ENCODE results near the gene WBP2NL.

The WBP2NL gene

DNA sequence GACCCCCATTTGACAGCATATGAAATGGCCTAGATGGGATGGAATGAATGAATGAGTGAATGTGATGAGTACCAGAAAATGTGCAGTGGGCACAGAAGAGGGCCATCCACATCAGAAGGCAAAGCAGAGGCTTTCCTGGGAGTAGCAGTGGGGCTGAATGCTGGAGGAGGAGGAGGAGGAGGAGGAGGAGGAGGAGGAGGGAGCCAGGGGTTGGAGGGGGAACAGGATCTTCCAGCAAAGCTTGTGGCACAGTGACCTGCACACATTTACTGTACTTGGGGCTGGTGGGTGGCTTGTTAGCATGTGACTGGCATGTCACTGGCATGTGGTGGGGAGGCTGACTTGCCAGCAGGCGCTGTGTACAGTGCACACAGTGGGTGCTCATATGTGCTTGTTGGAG lies 19.9 kb upstream of the WBP2NL start:
- no peak for DNase-seq (ENCODE audit: low read depth in 2 of 2, low spot score in 1 of 2)

DNA sequence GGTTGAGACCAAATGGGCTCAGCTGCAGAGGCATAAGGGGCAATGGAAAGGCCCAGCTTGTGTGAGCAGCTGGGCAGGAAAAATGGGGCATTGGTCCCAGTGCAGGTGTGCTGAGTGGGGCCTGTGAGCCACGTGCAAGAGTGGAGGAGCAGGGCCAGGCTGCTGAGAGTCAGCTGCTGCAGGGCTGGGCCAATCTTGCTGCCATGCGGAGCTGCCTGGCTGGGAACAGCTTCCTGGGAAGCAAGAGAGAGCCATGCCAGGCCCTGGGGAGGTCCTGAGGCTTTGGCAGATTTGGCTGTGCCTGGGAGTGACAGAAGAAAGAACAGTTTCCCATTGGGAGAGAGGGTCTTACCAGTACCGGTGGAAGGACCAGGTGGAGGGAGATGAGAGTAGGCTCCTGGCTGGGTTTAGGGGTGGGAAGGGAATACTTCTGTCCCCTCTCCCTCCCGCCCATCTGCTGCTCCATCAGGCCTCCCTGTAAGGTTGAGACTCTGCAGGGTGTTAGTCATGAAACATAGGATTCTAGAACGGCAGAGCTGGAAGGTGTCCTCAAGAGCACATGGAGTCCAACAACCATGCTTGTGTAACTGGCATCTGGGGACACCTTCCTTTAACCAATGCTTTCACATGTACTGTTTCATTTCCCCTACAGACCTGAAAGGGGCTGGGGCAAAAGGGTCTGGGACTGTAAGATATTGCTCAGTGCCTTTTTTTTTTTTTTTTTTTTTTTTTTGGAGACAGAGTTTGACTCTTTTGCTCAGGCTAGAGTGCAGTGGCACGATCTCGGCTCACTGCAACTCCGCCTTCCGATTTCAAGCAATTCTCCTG lies 19.0 kb upstream of the WBP2NL start:
- no peak for DNase-seq (ENCODE audit: low read depth in 2 of 2, low spot score in 1 of 2)

DNA sequence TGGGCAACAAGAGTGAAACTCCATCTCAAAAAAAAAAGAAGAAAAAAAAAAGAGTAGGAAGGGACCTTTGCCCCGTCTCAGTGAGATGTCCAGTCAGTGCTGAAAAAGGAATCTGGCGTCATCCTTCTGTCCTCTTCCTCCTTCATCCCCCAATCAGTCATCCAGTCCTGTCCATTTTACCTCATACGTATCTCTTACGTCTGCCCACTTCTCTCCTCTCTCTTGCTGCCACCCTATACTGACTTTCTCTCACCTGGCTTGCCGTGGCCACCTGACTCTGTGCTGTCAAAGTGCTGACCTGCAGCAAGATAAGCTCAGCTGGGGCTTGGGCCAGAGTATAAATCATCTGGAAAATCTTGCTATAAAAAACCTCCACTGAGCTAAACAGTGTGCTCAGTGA lies 15.7 kb upstream of the WBP2NL start:
- no peak for DNase-seq (ENCODE audit: low read depth in 2 of 2, low spot score in 1 of 2)

DNA sequence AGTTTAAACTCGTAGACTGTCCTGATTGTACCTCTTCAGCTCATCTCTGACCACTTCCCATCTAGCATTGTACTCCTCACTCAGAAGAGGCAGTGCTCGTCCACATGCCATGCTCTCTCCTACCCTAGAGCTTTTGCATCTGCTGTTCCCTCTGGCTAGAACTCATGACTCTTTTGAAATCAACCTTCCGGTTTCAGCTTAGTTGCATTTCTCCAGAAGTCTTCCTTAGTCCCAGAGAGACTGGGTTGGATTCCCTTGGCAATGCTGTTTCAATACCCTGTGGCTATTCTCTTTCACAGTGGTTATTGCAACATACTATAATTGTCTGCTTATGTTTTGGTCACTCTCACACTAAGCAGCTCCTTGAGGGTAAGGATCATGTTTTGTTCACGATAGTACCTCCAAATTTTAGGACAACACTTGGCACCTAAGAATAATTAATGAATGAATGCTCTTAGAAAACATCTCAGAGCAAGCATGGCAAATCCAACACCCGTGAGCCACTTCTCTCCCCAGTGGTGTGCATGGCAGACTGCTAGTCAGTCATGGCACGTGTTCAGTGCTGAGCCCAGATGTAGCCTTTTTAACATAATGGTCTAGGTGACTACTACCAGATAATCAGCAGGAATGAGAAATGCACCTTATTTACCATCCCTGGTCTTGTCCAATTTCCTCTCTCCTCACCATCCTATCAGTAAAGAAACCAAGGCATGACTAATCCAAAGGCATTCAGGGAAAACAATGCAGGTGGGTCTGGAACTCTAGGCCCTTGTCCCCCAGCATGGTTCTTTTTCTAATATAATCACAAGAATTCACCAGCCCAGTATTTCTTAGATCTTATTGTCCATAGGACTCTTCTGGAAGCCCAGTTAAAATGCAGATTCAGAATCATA lies 14.8 kb upstream of the WBP2NL start:
- no peak for DNase-seq (ENCODE audit: low read depth in 2 of 2, low spot score in 1 of 2)

DNA sequence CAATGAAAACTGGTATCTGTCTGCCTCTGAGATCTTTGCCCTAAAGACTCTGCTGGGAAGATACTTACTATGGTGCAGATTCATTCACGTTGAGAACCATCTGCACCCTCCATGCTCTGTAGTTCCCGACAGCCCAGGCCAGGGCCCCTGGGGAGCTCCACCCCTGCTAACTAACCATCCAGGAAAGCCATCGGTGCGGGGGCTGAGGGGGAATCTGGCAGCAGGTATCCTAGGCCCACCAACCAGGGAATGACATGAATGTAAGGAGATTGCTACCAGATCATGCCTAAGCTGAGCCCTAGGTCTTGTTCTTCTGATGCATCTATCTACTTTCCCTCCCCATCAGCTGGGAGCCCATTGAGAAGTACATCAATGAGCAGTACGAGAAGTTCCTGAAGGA lies 11.3 kb upstream of the WBP2NL start:
- DNase-seq (ENCODE audit: low read depth in 2 of 2, low spot score in 1 of 2) = no peak

DNA sequence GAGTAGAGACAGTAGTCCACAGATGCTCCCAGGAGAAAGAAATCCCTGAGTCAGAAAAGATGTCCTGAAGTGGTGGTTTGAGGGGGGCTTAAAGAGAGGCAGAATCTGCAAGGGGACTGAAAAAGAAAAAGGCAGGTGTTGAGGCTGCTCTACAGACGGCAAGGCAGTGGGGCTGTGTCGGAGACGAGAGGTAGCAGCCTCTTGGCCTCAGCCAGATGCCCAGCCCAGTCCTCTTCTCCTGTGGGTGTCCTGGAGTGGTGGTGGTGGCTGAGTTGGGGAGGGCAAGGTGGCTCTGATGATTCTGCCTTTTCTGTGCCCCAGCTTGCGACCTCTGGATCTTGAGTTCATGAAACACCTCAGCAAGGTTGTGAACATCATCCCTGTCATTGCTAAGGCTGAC lies 9.3 kb upstream of the WBP2NL start:
- DNase-seq (ENCODE audit: low read depth in 2 of 2, low spot score in 1 of 2) = no peak

DNA sequence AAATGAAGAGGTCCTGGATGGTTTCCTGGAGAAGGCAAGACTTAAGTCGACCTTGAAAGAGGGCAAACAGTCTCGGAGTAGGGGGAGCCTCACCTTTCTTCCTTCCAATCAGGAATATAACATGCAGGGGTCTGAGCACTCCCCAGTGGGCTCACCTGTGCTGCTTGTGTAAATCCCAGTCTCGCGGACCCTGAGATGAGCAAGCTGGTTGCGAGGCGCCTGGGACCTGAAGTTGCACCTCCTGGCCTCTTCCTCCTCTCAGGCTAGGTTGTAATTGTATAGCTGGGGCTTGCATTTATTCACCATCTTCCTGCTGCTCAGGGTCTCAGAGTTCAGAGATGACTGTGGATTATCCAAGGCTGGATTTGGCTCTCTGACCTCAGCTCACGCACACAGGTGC lies 7.5 kb upstream of the WBP2NL start:
- no peak for DNase-seq (ENCODE audit: low read depth in 2 of 2, low spot score in 1 of 2)

DNA sequence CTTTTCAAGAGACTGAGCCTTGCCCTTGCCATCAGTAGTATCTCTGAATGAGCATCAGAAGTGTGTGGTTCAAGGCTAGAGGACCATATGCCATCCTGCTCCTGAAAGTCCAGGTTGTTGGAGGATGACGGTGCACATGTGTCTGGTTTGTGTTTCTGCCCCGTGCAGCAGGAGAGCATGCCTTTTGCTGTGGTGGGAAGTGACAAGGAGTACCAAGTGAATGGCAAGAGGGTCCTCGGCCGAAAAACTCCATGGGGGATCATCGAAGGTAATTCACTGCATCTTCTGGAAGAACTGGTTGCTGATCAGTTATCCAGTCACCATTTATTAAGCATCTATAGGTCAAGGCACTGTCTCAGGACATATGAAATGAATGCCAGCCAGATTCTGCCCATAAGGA lies 6.1 kb upstream of the WBP2NL start:
- DNase-seq (ENCODE audit: low read depth in 2 of 2, low spot score in 1 of 2) = no peak

DNA sequence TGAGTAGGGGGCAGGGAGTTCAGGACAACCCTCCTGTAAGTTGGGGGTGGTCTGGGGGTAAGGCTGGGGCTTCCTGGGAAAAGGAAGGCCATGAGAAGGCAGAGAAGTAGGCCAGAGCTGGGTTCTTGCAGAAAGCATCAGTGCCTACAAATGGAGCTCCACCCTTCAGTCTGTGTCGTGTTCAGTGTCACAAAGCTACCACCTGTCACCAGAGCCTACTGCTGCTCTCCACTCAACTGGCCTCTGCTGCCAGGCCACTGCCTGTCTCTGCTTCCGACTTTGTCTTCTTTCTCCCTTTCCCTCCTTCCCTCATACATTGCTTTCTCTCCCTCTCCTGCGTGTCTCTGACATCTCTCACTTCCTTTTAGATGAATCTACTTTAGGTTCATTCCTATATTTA lies 3.4 kb upstream of the WBP2NL start:
- DNase-seq (ENCODE audit: low read depth in 2 of 2, low spot score in 1 of 2) = no peak

DNA sequence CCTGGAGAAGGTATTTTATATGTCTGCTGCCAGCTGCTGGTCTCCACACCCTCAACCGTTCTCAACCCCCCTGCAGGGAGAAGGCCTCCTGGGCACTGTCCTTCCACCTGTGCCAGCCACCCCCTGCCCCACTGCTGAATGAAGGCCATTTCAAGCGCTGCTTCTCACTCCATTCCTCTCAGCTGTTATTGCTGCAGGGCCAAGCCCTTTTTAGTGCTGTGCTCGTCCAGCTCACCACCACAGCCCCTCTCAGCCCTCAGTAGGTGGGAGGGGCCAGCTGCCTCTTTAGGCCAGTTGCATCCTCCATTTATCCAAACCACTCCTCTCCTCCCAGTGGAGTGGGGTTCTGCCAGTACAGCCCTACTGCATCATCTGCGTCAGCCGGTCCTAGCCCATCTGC lies 1.8 kb upstream of the WBP2NL start:
- no peak for DNase-seq (ENCODE audit: low read depth in 2 of 2, low spot score in 1 of 2)

DNA sequence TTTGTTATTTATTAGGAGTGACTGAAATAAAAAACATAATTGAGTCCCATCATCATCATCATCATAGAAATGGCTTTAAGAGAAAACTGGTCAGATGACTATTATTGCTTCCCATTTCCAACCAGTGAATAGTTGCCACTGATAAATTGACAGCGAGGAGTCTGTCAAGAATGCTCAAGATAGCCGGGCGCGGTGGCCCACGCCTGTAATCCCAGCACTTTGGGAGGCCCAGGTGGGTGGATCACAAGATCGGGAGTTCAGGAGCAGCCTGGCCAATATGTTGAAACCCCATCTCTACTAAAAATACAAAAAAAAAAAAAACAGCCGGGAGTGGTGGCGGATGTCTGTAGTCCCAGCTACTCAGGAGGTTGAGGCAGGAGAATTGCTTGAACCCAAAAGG lies 1.9 kb downstream of the WBP2NL start:
- DNase-seq (ENCODE audit: low read depth in 2 of 2, low spot score in 1 of 2) = no peak

DNA sequence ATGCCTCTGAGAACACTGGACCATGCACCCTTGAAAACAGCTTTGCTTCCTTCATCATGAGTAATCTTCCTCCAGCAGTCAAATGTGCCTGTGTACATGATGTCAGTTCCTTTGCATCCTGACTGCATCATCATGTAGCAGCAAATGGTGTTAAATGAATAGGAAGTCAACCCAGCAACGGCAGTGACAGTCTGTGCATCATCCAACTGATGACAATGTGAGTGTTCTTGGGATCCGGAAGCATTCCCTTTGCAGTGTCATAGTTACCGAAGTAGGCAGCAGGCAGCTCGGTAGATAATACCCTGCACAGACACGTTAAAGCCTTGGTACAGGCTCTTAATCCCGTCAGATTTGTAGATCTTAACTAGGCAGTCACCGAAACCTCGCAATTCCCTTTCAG lies 2.5 kb downstream of the WBP2NL start:
- DNase-seq (ENCODE audit: low read depth in 2 of 2, low spot score in 1 of 2) = no peak

DNA sequence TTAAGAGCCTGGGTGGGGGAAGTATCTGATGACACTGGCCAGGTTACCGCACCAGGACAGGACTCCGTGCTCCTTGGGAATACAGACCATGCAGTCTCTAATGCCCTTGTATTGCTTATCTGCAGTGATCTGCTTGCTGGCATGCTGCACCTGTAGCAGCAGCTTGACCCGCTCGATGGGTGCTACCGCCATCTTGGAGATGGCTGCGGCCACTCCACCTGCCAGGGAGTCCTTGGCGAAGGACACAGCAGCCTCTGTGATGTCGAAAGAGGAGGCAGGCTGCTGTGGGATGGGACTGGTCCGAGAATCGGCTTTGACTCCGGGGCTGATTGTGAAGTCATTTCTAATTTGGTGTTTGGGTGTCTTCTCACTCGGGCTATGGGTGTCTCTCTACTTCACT lies 3.1 kb downstream of the WBP2NL start:
- no peak for DNase-seq (ENCODE audit: low read depth in 2 of 2, low spot score in 1 of 2)

DNA sequence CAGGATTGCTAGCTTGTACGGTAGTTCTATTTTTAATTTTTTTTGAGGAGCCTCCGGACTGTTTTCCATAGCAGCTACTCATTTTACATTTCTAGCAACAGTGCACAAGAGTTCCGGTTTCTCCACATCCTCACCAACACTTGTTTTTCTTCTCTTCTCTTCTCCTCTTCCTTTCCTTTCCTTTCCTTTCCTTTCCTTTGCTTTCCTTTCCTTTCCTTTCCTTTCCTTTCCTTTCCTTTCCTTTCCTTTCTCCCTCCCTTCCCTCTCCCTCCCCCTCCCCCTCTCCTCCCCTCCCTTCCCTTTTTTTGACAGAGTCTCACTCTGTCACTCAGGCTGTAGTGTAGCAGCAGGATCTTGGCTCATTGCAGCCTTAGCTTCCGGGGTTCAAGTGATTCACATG lies 9.3 kb downstream of the WBP2NL start:
- DNase-seq (ENCODE audit: low read depth in 2 of 2, low spot score in 1 of 2) = no peak

DNA sequence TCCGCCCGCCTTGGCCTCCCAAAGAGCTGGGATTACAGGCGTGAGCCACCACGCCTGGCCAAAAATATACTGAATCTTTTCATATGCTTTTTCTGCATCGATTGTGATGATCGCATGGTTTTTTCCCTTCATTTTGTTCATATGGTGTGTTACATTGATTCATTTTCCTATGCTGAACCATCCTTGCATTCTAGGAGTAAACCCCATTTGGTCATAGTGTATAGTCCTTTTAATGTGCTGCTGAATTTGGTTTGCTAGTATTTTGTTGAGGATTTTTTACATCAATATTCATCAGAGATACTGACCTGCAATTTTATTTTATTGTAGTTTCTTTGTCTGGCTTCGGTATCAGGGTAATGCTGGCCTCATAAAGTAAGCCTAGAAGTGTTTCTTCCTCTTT lies 12.2 kb downstream of the WBP2NL start:
- no peak for DNase-seq (ENCODE audit: low read depth in 2 of 2, low spot score in 1 of 2)

DNA sequence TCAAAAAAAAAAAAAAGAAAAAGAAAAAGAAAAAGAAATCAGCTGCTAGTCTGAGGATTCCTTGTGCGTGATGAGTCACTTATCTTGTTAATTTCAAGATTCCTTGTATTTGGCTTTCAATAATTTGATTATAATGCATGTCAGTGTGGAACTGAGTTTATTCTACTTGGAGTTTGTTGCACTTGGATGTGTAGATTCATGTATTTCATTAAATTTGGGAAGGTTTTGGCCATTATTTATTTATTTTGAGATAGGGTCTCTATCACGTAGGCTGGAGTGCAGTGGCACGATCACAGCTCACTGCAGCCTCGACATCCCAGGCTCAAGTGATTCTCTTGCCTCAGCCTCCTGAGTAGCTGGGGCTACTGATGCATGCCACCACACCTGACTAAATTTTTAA lies 14.8 kb downstream of the WBP2NL start:
- no peak for DNase-seq (ENCODE audit: low read depth in 2 of 2, low spot score in 1 of 2)

DNA sequence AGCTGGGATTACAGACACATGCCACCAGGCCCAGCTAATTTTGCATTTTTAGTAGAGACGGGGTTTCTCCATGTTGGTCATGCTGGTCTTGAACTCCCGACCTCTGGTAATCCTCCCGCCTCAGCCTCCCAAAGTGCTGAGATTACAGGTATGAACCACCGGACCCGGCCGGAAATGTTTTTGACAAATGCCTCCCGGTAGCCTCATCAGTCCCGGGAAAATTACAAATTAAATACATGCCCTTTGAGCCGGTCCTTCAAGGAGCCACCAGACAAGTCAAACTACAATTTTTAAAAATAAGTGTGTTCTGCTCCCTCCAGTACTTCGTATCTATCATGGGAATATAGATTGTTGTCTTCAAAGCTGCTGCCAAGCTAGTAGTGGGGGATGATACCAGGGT lies 17.5 kb downstream of the WBP2NL start:
- DNase-seq (ENCODE audit: low read depth in 2 of 2, low spot score in 1 of 2) = no peak

DNA sequence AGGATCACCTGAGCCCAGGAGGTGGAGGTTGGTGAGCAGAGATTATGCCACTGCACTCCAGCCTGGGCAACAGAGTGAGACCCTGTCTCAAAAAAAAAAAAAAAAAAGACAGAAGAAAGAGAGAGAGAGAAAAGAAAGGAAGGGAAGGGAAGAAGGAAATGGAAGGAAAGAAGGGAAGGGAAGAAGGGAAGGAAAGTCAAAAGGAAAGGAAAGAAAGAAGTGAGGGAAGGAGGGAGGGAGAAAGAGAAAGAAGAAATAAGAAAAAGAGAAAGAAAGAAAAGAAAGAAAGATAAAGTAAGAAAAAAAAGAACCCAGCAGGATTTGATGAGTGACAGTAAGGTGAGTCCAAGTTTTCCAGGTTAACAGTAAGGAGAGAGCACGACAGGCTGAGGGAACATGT lies 19.6 kb downstream of the WBP2NL start:
- no peak for DNase-seq (ENCODE audit: low read depth in 2 of 2, low spot score in 1 of 2)

DNA sequence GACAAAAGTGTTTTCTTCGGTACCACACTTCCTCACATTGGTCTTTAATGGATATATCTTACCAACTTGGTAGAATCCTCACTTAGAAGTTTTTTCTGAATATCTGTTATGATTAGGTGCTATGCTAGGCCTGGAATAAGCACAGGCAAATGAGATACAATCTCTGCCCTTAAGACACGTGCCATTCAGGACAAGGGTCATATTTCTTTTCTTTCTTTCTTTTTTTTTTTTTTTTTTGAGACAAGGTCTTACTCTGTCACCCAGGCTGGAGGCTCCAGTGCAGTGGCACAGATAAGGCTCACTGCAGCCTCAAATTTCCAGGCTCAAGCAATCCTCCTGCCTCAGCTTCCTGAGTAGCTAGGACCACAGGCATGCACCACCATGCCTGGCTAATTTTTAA lies 23.0 kb downstream of the WBP2NL start:
- DNase-seq (ENCODE audit: low read depth in 2 of 2, low spot score in 1 of 2) = no peak

DNA sequence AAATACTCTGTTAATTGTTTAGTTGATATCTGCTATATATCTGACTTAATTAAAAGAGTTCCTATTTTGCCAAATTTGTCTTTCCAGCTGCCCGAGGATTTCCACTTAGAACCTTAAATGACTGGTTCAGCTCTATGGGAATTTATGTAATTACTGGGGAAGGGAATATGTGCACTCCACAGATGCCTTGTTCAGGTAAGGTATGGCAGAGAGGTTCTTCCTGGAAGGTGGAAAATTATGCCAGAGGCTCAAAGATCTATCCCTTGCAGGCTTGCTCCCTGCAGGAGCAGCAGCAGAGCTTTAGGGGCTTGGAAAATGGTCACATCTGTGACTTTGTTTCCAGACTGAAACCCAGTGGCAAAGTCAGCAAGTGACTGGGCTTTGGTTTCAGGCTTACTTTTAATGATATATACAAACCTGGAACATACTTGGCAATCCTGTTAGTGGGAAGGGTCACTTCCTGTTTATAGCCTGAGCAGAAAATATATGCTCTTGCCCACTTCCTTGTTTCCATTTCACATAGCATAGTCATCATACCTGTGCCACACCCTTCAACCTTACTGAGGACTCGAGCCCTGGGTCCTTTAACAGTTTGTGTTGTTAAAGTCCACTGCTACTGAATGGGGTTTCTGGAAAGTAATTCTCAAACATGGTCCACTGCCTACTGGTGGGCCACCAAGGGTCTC lies 23.7 kb downstream of the WBP2NL start:
- DNase-seq (ENCODE audit: low read depth in 2 of 2, low spot score in 1 of 2) = no peak

DNA sequence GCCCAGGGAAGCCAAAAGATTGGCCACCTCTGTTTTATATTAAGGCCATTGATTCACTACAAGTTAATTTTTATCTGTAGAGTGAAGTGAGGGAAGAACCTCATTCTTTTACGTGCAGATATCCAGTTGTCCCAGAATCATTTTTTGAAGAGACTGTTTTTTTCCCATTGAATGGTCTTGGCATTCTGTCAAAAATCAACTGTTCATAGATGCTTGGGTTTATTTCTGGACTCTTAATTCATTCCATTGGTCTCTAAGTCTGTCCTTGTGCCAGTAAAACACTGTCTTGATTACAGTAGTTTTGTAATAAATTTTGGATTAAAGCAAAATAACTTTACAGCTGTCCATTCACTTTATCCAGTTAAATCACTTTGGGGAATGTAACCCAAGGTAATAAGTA lies 26.8 kb downstream of the WBP2NL start:
- DNase-seq (ENCODE audit: low read depth in 2 of 2, low spot score in 1 of 2) = no peak

DNA sequence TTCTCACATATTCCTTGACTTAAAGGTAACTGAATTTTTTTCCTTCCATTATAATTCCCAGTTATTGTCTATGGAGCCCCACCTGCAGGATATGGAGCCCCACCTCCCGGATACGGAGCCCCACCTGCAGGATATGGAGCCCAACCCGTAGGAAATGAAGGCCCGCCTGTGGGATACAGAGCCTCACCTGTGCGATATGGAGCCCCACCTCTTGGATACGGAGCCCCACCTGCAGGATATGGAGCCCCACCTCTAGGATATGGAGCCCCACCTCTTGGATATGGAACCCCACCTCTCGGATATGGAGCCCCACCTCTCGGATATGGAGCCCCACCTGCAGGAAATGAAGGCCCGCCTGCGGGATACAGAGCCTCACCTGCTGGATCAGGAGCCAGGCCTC lies 28.1 kb downstream of the WBP2NL start:
- DNase-seq (ENCODE audit: low read depth in 2 of 2, low spot score in 1 of 2) = no peak

All from stimulated activated CD8-positive, alpha-beta memory T cell treated with anti-CD3 and anti-CD28 coated beads, Interleukin-4, amount 100 ng/mL, for 4 hours (primary cell).